Left ventricle myocardium inferior (tissue), 1 donor: ENCODE results near the gene ADA. TPM values are rescaled to one million over a fixed set of nuclear protein-coding genes. Genes with fewer than 3 reads are reported as not detected.

Experiments
- DNase-seq: peaks from one replicate; pipeline ENCODE4 v3.0.0-alpha.2; 2020
- H3K27ac ChIP-seq: fragments of 200-600 bp; replicated peaks from 2 replicates; pipeline ENCODE4 v1.8.0; 2021
- H3K27me3 ChIP-seq: fragments of 200-600 bp; 2 replicates; pipeline ENCODE4 v1.8.0; 2021; ENCODE audit warnings: low read depth
- H3K36me3 ChIP-seq: fragments of 200-600 bp; 2 replicates; pipeline ENCODE4 v1.8.0; 2021
- H3K4me1 ChIP-seq: fragments of 200-600 bp; 2 replicates; pipeline ENCODE4 v1.8.0; 2021
- H3K4me3 ChIP-seq: fragments of 200-600 bp; 2 replicates; pipeline ENCODE4 v1.8.0; 2021; ENCODE audit warnings: mild to moderate bottlenecking, moderate library complexity
- H3K9me3 ChIP-seq: fragments of 200-600 bp; replicated peaks from 2 replicates; pipeline ENCODE4 v1.8.0; 2021
- intact Hi-C: fragments of 100-400 bp; cut with micrococcal nuclease; formaldehyde crosslinking; loops from one replicate; pipeline ENCODE4 v1.11.0; 2022
- total RNA-seq: library from RNA; stranded (reverse); fragmentation: NEBNext Ultra II Directional; extraction: Animal tissue kit (Norgen Biotek cat#: 25700); gene quantifications from one replicate; pipeline ENCODE4 v1.2.1, GENCODE V29; 2021
- TF ChIP-seq, protein P1 (sequence below): fragments of 200-600 bp; IDR thresholded peaks from 2 replicates; pipeline ENCODE4 v1.8.0; 2021; ENCODE audit warnings: antibody characterized with exemption, mild to moderate bottlenecking, borderline replicate concordance
- donor health status: DM: no; HTN: yes; CAD: no; lungs with severe emphysema.

ADA gene
- total RNA-seq, 1 donor from 2014 or later = 6.7 TPM

DNA sequence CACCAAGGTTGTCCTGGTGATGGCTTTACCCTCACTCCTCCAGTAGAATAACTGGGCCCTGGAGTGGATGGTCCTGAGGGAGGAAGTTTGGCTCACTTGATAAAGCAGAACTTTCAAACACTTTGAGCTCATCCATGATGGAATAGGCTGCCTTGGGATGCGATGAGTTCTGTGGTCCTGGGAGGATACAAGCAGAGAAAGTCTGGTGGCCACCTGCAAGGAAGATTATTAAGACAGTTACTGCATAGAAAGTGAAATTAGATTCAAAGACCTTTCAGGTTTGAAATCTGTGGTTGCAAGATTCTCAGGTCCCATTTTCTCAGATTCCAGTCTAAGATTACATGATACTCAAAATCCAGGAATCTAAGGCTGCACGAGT lies 43.8 kb upstream of the ADA start:
- Histone ChIP-seq H3K36me3 (no peaks in the 10 kb centered on the region), H3K4me3 (no peak overlapping the region), H3K27ac (peak overlapping the region; percentile 91), H3K4me1 (peaks cover 62% of the 10 kb centered on the region), H3K27me3 (no peaks in the 10 kb centered on the region), H3K9me3 (peaks cover 3% of the 10 kb centered on the region)
- intact Hi-C loops = no loop called here
- DNase-seq = no peak
- TF ChIP-seq, protein P1, sequence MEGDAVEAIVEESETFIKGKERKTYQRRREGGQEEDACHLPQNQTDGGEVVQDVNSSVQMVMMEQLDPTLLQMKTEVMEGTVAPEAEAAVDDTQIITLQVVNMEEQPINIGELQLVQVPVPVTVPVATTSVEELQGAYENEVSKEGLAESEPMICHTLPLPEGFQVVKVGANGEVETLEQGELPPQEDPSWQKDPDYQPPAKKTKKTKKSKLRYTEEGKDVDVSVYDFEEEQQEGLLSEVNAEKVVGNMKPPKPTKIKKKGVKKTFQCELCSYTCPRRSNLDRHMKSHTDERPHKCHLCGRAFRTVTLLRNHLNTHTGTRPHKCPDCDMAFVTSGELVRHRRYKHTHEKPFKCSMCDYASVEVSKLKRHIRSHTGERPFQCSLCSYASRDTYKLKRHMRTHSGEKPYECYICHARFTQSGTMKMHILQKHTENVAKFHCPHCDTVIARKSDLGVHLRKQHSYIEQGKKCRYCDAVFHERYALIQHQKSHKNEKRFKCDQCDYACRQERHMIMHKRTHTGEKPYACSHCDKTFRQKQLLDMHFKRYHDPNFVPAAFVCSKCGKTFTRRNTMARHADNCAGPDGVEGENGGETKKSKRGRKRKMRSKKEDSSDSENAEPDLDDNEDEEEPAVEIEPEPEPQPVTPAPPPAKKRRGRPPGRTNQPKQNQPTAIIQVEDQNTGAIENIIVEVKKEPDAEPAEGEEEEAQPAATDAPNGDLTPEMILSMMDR = no peak

DNA sequence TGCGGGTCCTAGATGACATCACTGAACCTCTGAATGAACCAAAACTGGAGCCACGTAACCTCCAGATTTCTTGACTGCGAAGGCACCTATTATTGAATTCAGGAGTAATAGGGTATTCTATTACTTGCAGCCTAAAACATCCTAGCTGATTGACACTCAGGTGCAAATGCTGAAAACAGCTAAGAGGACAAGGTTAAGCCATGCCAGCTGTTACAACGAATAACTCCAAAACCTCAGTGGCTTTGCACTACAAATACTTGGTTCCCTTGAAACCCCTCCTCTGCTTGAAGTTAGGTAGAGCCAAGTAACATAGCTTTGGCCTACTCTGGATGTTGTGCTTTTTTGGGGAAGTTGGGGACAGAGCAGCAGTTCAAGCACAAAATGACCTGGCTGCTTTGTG lies 42.7 kb upstream of the ADA start:
- H3K27me3 ChIP-seq = no peaks in the 10 kb centered on the region
- peak overlapping the region; percentile 91 for H3K27ac ChIP-seq
- intact Hi-C loops = no loop called here
- TF ChIP-seq, protein P1 = no peak
- H3K36me3 ChIP-seq = no peaks in the 10 kb centered on the region
- DNase-seq = no peak
- H3K4me1 ChIP-seq = peaks cover 69% of the 10 kb centered on the region
- H3K9me3 ChIP-seq = peaks cover 3% of the 10 kb centered on the region
- H3K4me3 ChIP-seq = no peak overlapping the region

DNA sequence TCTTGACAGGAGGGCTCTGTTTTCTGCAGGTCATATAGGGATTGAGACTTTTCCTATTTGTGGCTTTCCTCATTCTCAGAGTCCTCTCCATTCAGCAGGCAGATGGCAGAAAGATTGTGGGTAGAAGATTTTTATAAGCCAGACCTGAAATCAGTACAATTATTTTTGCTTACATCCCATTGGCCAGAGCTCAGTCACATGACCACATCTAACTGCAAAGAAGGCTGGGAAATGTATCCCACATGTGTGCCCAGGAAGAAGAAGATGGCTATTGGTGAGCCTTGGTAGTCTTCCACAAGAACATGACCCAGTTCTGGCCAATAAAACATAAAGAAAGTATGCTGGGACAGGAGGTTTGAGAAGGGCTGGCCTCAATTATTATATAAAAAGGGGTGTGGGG lies 42.1 kb upstream of the ADA start:
- H3K4me1 ChIP-seq = peaks cover 69% of the 10 kb centered on the region
- no peaks in the 10 kb centered on the region for H3K27me3 ChIP-seq

DNA sequence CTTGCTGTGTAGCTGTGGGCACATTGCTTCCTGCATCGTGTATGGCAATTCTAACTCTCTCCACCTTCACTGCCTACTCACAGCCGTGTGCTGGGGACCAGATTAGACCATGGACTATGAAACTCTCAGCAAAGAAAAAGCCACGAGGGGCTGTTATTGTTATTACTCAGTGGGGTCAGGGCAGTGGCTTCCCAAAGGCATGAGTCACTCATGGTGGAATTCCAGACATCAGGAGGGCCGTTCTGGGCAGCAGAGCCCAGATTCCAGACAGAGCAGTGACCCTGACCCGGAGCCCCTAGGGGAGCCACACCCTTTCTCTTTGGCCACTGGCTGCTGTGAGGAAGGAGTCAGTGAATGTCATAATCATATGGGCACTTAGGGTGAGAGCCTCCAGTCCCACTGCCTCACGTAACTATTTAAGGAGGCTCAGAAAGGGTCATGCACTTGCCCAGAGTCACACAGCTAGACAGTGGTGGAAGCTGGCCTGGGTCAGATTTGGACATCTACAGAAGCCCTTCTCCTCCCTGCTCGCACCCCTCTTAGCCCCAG lies 41.5 kb upstream of the ADA start:
- Histone ChIP-seq H3K27ac (peak overlapping the region; percentile 91), H3K27me3 (no peaks in the 10 kb centered on the region), H3K9me3 (peaks cover 3% of the 10 kb centered on the region), H3K4me1 (peaks cover 75% of the 10 kb centered on the region), H3K4me3 (no peak overlapping the region), H3K36me3 (no peaks in the 10 kb centered on the region)
- DNase-seq = peak; percentile 78
- intact Hi-C loops = no loop called here
- TF ChIP-seq, protein P1 = no peak

More for the DNA sequence above, 42.1 kb upstream of the ADA start:
- DNase-seq = no peak
- H3K9me3 ChIP-seq = peaks cover 3% of the 10 kb centered on the region
- no peaks in the 10 kb centered on the region for H3K36me3 ChIP-seq
- no peak overlapping the region for H3K4me3 ChIP-seq
- TF ChIP-seq, protein P1 = no peak
- intact Hi-C loops = no loop called here
- H3K27ac ChIP-seq = peak overlapping the region; percentile 91

DNA sequence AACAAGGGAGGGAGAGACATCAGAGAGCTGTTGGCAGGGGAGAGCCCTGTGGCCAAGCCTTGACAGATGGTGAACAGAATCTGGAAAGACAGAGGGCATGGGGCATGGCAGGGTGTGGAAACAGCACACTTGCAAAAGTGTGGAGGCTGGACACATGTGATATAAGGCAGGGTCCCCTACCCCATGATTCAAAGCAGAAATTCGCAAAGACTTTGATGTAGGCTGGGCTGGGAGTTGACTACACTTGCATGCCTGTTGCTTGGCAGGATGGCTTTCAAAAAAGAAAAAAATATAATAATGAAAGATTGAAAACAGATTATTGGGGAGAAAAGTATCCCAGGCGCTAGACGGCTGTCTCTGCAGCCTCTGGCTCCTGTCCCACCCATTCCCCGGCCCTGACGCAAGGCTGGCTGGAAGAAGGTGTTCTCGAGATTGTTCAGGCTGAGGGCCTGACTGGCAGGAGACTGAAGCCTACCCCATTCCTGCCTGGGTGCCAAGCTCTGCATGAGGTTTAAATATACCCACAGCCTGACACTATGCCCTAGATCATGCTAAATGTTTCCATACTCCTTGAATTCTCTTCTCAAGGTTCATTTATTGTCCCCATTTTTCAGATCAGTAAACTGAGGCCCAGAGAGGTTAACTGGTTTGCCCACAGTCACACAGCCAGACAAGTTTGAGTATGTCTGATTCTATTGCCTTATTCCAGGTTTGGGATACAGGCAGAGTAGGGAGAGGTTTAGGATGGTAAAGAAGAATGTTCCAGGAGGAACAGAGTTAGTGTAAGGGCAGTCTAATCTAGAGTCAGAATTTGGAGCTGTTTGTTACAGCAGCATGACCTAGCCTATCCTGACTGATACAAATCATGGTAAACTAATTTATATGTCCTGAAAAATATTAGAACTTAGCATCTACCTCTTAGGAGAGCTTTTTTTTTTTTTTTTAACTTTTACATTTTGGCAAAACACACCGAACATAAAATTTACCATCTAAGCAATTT lies 40.2 kb upstream of the ADA start:
- peak overlapping the region; percentile 91 for H3K27ac ChIP-seq
- TF ChIP-seq, protein P1 = no peak
- no peaks in the 10 kb centered on the region for H3K27me3 ChIP-seq
- intact Hi-C loops = no loop called here
- H3K4me1 ChIP-seq = peaks cover 80% of the 10 kb centered on the region
- peaks cover 3% of the 10 kb centered on the region for H3K9me3 ChIP-seq
- no peak overlapping the region for H3K4me3 ChIP-seq
- no peaks in the 10 kb centered on the region for H3K36me3 ChIP-seq
- peak; percentile 85 for DNase-seq
